Neutrophil (primary cell): ENCODE data around the gene MGMT.

ENCODE experiments used
- H3K27ac ChIP-seq: fragments of 200-600 bp; sonication (generic); 2 replicates; pipeline ENCODE4 v1.5.1; 2016; ENCODE audit warnings: mild to moderate bottlenecking, moderate library complexity
- H3K27me3 ChIP-seq: fragments of 200-600 bp; sonication (generic); 2 replicates; pipeline ENCODE4 v1.6.0; 2016; ENCODE audit warnings: mild to moderate bottlenecking
- H3K36me3 ChIP-seq: fragments of 200-600 bp; sonication (generic); 2 replicates; pipeline ENCODE4 v1.5.1; 2017
- H3K4me1 ChIP-seq, 2 experiments: fragments of 200-600 bp in 1 of 2; sonication (generic) in 1 of 2; 1 replicate in 1 of 2; 2 replicates in 1 of 2; pipeline versions ENCODE4 v1.5.1 to v1.6.1; 2013 to 2016; ENCODE audit warnings: low read depth in 1 of 2, low read length in 1 of 2, mild to moderate bottlenecking in 1 of 2, moderate library complexity in 1 of 2; ENCODE audit not compliant: control insufficient read depth in 1 of 2, insufficient read depth in 1 of 2
- H3K4me3 ChIP-seq, 2 experiments: fragments of 200-600 bp in 1 of 2; sonication (generic) in 1 of 2; 1 replicate in 1 of 2; 2 replicates in 1 of 2; pipeline ENCODE4 v1.5.1; 2013 to 2016; ENCODE audit warnings: low read depth in 1 of 2, low read length in 1 of 2, mild to moderate bottlenecking in 1 of 2, moderate library complexity in 1 of 2
- H3K9me3 ChIP-seq: fragments of 200-600 bp; sonication (generic); 2 replicates; pipeline ENCODE4 v1.5.1; 2016
- TF ChIP-seq, protein P1 (sequence below): fragments of 200-600 bp; sonication (generic); IDR thresholded peaks from 2 replicates; pipeline ENCODE4 v1.5.1; 2016; ENCODE audit warnings: antibody characterized with exemption

MGMT gene

DNA sequence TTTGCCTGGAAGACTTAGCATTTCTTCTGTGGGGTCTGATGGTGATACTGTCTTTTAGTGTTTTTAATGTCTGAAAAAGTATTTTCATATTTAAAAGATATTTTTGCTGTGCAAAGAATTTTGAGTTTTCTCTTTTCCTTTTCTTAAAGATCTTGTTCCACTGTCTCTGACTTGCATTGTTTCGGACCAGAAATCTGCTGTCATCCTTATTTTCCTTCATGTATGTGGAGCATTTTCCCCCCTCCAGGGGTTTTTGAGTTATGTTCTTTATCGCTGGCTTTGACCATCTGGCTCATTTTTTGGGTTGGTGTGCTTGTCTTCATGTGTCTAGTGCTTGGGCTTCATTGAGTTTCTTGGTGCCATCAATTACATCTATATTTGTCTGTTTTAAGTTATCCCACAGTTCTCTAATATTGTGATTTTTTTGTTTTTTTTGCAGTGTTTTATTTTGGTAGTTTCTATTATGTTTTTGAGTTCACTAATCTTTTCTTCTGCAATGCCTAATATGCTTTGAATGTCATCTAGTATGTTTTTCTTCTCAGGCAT, 119.9 kb downstream of the MGMT start:
- no peaks in the 10 kb centered on the region for H3K27me3 ChIP-seq
- H3K36me3 ChIP-seq, result no peaks in the 10 kb centered on the region
- TF ChIP-seq, protein P1, sequence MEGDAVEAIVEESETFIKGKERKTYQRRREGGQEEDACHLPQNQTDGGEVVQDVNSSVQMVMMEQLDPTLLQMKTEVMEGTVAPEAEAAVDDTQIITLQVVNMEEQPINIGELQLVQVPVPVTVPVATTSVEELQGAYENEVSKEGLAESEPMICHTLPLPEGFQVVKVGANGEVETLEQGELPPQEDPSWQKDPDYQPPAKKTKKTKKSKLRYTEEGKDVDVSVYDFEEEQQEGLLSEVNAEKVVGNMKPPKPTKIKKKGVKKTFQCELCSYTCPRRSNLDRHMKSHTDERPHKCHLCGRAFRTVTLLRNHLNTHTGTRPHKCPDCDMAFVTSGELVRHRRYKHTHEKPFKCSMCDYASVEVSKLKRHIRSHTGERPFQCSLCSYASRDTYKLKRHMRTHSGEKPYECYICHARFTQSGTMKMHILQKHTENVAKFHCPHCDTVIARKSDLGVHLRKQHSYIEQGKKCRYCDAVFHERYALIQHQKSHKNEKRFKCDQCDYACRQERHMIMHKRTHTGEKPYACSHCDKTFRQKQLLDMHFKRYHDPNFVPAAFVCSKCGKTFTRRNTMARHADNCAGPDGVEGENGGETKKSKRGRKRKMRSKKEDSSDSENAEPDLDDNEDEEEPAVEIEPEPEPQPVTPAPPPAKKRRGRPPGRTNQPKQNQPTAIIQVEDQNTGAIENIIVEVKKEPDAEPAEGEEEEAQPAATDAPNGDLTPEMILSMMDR, result no peak
- H3K4me3 ChIP-seq, result no peak overlapping the region
- H3K27ac ChIP-seq, result no peak overlapping the region
- no peaks in the 10 kb centered on the region for H3K4me1 ChIP-seq
- H3K9me3 ChIP-seq, result peaks cover 28% of the 10 kb centered on the region

DNA sequence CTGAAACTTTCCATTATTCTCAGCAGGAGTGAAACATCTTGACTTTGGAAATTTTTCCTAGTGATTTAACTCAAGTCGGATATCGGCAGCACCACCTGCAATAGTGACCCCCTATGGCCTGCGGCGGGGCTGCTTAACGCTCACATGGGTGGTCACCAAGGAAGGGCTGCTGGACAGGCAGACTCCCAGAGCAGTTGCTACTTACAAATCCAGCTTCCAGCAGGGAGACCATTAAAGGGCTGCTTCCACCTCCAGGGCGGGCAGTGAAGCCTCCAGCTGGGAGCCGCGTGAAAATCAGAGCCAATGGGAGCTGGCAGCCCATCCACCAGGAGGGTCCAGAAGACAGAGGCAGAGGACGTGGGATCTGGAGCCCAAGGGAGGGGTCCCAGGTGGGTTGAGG, 122.5 kb downstream of the MGMT start:
- H3K4me1 ChIP-seq, result no peaks in the 10 kb centered on the region
- TF ChIP-seq, protein P1, result no peak
- H3K36me3 ChIP-seq, result no peaks in the 10 kb centered on the region
- H3K27me3 ChIP-seq, result no peaks in the 10 kb centered on the region
- no peak overlapping the region for H3K27ac ChIP-seq
- no peak overlapping the region for H3K4me3 ChIP-seq
- peaks cover 38% of the 10 kb centered on the region for H3K9me3 ChIP-seq

DNA sequence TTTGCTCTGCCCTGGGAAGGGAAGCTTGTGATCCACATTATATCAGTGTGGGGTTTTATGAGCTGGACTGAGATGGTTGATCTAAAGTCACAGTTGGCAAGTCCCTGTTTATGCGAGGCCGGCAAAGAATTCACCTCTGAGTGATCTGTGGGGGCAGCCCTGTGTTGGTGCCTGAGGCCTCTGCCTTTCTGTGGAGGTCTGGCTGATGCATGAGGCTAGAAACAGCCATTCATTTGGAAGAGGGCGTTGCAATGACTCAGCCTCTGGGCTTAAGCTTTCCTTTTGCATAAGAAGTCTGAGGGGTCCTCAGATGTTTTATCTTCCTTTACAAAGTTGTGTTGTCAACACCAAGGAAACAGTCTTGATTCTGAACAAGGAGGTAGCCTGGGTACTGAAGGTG, 126.9 kb downstream of the MGMT start:
- H3K4me1 ChIP-seq, result no peaks in the 10 kb centered on the region
- H3K4me3 ChIP-seq, result no peak overlapping the region
- H3K27me3 ChIP-seq, result no peaks in the 10 kb centered on the region
- H3K9me3 ChIP-seq, result peaks cover 38% of the 10 kb centered on the region
- TF ChIP-seq, protein P1, result no peak
- H3K36me3 ChIP-seq, result no peaks in the 10 kb centered on the region
- no peak overlapping the region for H3K27ac ChIP-seq

DNA sequence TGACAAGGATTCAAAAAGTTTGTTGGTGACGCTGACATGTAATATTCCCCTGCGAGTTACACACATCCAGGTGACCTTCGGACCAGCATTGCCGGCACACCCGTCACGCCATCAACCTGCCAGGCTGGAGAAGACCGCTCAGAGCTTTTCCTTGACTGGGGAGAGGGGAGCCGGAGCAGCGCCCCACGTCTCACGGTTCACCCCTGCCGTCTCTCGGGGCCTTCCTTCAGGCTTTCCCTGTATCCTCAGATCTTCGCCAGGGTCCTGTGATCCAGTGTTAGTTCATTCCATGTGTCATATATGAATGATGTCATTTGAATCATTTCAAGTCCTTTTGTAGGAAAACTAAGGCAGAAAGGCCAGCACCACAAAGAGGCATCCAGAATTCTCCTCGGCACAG, 127.8 kb downstream of the MGMT start:
- TF ChIP-seq, protein P1, result no peak
- Histone ChIP-seq H3K27ac (no peak overlapping the region), H3K4me1 (no peaks in the 10 kb centered on the region), H3K27me3 (no peaks in the 10 kb centered on the region), H3K9me3 (peaks cover 34% of the 10 kb centered on the region), H3K4me3 (no peak overlapping the region), H3K36me3 (no peaks in the 10 kb centered on the region)

DNA sequence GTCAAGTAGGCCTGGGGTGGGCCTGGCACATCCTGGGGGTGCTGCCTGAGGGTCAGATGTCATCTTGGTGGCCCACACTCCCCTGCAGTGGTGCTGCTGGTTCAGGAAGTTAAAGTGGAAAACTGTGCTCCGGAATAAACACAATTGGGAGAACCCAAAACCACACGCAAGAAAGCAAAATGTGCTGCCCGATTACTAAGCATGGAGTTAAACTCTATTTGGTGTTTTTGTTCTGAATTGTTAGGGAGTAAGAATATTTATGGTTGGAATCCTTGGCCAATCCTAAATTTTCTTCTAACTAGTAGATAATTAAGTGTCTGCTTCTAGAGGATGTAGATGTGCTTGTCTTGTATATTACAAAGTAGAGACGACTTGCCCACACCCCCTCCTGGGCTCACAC, 131.4 kb downstream of the MGMT start:
- H3K4me1 ChIP-seq, result no peaks in the 10 kb centered on the region
- H3K4me3 ChIP-seq, result no peak overlapping the region
- no peaks in the 10 kb centered on the region for H3K36me3 ChIP-seq
- peaks cover 25% of the 10 kb centered on the region for H3K9me3 ChIP-seq
- TF ChIP-seq, protein P1, result no peak
- H3K27ac ChIP-seq, result no peak overlapping the region
- H3K27me3 ChIP-seq, result no peaks in the 10 kb centered on the region

DNA sequence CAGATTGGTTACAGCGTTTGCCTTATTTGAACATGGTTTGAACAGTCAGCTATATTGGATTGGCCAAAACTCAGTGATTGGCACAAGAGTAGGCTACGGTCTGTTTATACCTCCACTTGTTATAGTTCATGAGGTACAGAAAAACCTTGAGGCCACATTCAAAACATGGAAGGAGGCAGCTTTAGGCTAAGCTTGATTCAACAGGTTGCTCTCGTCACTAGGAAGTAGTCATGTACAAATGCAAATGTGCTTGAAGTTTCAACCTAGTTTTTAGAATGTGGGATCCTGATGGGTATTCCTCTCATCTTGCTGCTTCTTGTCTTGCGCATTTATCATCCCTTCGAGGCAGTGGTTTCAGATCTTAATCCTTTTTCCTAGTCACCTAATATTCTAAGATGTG, 132.1 kb downstream of the MGMT start:
- Histone ChIP-seq H3K4me3 (no peak overlapping the region), H3K9me3 (peaks cover 20% of the 10 kb centered on the region), H3K27me3 (no peaks in the 10 kb centered on the region), H3K36me3 (no peaks in the 10 kb centered on the region), H3K4me1 (no peaks in the 10 kb centered on the region), H3K27ac (no peak overlapping the region)
- TF ChIP-seq, protein P1, result no peak
